HG02610 (cell line): ENCODE measurements around the gene GDPD2.

Experiments used
- ATAC-seq: cut with Tn5 transposase; IDR thresholded peaks from one replicate; pipeline ENCODE4 v1.9.1; 2021; ENCODE audit warnings: mild to moderate bottlenecking, moderate library complexity; ENCODE audit not compliant: unreplicated experiment

The GDPD2 gene

GRCh38 chrX:70470850-70471289 is 47.8 kb downstream of the GDPD2 start:
- ATAC-seq: peak; percentile 79

- no peak for ATAC-seq
These were observed 53.2 kb downstream of the GDPD2 start for GRCh38 chrX:70476166-70476933.

- ATAC-seq: peak; percentile 60
These were observed 54.0 kb downstream of the GDPD2 start for GRCh38 chrX:70476934-70477733.

GRCh38 chrX:70477734-70478075 is 54.6 kb downstream of the GDPD2 start:
- ATAC-seq: no peak

GRCh38 chrX:70478526-70479245 is 55.6 kb downstream of the GDPD2 start:
- ATAC-seq: no peak

- ATAC-seq: no peak
These were observed 56.3 kb downstream of the GDPD2 start for GRCh38 chrX:70479247-70479921.

GRCh38 chrX:70479922-70480659 is 57.0 kb downstream of the GDPD2 start:
- no peak for ATAC-seq

GRCh38 chrX:70480660-70481018 is 57.5 kb downstream of the GDPD2 start:
- ATAC-seq: no peak

- no peak for ATAC-seq
These were observed 58.6 kb downstream of the GDPD2 start for GRCh38 chrX:70481471-70482270.

GRCh38 chrX:70482300-70482699 is 59.2 kb downstream of the GDPD2 start:
- ATAC-seq: no peak
